ENCODE data around the gene DCHS2. TPM values are rescaled to one million over a fixed set of nuclear protein-coding genes. Genes with fewer than 3 reads are reported as not detected.

DCHS2 gene
- total RNA-seq, 2 donors from 2014 or later: not detected

DNA sequence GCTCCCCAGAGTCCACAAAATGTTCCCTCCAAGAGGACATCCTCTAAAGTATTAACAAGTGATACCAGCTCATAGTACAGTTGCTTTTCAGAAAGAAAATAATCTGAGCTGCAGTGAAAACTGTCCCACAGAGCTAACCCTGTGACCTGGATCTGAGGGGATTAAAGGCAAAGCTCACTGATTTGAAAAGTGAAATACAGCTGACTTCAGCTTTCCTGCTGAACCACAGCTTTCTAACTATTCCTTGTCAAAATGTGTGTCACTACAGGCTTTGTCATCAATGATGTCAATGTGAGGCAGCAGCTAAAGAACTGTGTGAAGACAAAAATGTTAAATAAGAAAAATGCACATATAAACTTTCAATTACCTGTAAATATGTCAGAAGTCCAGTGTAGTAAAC lies 36.9 kb downstream of the DCHS2 start:
- Mint-ChIP-seq H3K4me1 (ENCODE audit: low read depth in 2 of 2) (no peaks in the 10 kb centered on the region), H3K4me3 (no peak overlapping the region), H3K36me3 (peaks cover 3% of the 10 kb centered on the region), H3K9me3 (no peaks in the 10 kb centered on the region), H3K27me3 (peaks cover 7 to 11% of the 10 kb centered on the region in 2 donors), H3K27ac (no peak overlapping the region)
- DNase-seq (ENCODE audit: low spot score) (no peak), ATAC-seq (no peak)

DNA sequence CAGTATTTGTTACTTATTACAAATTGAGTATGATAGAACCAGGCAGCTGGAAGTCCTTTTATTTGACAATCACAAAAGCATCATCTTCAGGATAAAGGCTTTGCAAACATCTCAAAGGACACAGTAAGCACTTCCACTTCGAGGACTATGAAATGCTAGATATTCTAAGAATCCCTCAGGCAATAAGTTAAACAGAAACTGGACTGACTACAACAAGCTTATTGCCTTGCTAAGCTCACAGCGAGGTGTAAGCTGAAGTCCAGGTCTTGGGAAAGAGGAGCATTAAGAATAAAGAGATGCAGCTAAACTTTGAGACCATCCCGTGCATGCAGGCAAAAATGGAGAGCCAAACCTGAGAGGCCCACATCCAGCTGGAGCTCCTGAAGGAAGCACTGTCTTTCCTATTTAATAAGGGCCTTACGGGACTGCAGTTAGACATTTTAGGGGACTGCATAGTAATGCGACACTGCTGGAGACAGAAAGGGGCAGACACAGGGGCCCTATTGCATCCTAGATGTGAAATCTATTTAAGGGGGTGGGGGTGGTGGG lies 38.7 kb downstream of the DCHS2 start:
- H3K4me1 Mint-ChIP-seq (ENCODE audit: low read depth in 2 of 2): no peaks in the 10 kb centered on the region
- no peaks in the 10 kb centered on the region for H3K36me3 Mint-ChIP-seq
- no peak for ATAC-seq
- no peaks in the 10 kb centered on the region for H3K9me3 Mint-ChIP-seq
- no peak overlapping the region for H3K4me3 Mint-ChIP-seq
- H3K27ac Mint-ChIP-seq: no peak overlapping the region
- no peak for DNase-seq (ENCODE audit: low spot score)
- H3K27me3 Mint-ChIP-seq: peaks cover 9 to 18% of the 10 kb centered on the region in 2 donors

- Mint-ChIP-seq H3K27me3 (peaks cover 7 to 14% of the 10 kb centered on the region in 2 donors), H3K36me3 (no peaks in the 10 kb centered on the region), H3K4me1 (ENCODE audit: low read depth in 2 of 2) (no peaks in the 10 kb centered on the region), H3K9me3 (no peaks in the 10 kb centered on the region), H3K27ac (no peak overlapping the region), H3K4me3 (no peak overlapping the region)
- no peak for ATAC-seq
- DNase-seq (ENCODE audit: low spot score): no peak
Measured at GRCh38 chr4:154450966-154451365, 40.6 kb downstream of the DCHS2 start.

DNA sequence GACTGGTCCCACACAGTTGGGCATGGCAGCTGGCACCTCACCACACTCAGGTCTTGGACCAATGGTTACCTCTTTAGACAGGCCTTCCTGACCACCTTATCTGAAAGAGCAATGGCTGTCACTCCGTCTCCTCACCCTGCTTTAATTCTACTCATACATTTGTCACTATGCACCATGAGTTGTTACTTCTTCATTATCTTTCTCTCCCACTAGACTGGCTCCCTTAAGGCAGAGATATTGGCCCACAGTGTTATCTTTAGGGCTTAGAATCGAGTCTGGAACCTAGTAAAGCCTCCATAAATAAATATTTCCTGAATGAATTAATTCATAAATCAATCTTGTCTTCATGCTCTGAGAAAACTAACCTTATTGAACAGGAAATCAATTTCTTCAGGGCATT lies 46.6 kb downstream of the DCHS2 start:
- H3K27ac Mint-ChIP-seq: no peak overlapping the region
- ATAC-seq (no peak), DNase-seq (ENCODE audit: low spot score) (no peak)
- no peaks in the 10 kb centered on the region for H3K4me1 Mint-ChIP-seq (ENCODE audit: low read depth in 2 of 2)
- H3K4me3 Mint-ChIP-seq: no peak overlapping the region
- H3K27me3 Mint-ChIP-seq: peaks cover 7 to 14% of the 10 kb centered on the region in 2 donors
- no peaks in the 10 kb centered on the region for H3K36me3 Mint-ChIP-seq
- H3K9me3 Mint-ChIP-seq: no peaks in the 10 kb centered on the region

DNA sequence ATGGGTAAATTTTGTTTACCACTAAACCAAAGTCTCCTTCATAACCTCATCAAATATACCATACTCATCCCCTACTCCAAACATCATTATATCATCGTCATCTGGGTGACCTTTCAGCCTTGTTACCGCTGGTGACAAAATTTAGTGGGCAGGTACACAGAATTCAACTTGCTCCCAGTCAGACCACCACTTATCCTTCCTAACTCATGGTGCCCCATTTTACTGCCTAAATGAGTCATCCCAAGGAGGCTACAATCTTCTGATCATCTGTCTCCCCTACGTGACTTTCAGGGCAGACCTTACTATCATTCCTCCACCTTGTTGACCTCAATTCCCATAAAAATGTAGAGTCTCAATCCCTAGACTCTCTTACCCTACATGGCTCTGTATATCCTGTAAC lies 49.6 kb downstream of the DCHS2 start:
- ATAC-seq: no peak
- H3K9me3 Mint-ChIP-seq: no peaks in the 10 kb centered on the region
- H3K4me3 Mint-ChIP-seq: no peak overlapping the region
- H3K36me3 Mint-ChIP-seq: no peaks in the 10 kb centered on the region
- H3K27ac Mint-ChIP-seq: no peak overlapping the region
- DNase-seq (ENCODE audit: low spot score): no peak
- no peaks in the 10 kb centered on the region for H3K27me3 Mint-ChIP-seq
- H3K4me1 Mint-ChIP-seq (ENCODE audit: low read depth in 2 of 2): no peaks in the 10 kb centered on the region

GRCh38 chr4:154441124-154441523 lies 50.5 kb downstream of the DCHS2 start:
- ATAC-seq (no peak), DNase-seq (ENCODE audit: low spot score) (no peak)
- Mint-ChIP-seq H3K27me3 (no peaks in the 10 kb centered on the region), H3K4me3 (no peak overlapping the region), H3K36me3 (no peaks in the 10 kb centered on the region), H3K4me1 (ENCODE audit: low read depth in 2 of 2) (no peaks in the 10 kb centered on the region), H3K9me3 (no peaks in the 10 kb centered on the region), H3K27ac (no peak overlapping the region)

DNA sequence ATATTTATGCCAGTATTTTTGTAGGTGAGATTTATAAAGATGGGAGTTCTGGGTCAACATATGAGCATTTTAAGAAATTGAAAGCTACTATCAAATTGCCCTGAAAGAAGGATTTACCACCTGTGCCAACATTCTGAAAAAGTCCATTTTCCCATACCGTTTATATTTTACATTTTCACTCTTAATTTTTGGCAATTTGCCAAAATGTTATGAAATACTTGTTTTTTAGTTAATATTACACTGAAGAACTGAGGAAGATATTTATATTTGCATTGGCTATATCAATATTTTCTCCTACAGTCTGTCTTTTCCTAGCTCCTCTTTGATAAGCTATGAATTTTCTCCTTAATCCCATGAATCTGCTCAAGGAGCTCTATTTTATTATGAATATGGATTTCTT lies 52.4 kb downstream of the DCHS2 start:
- ATAC-seq (no peak), DNase-seq (ENCODE audit: low spot score) (no peak)
- no peaks in the 10 kb centered on the region for H3K4me1 Mint-ChIP-seq (ENCODE audit: low read depth in 2 of 2)
- no peak overlapping the region for H3K4me3 Mint-ChIP-seq
- H3K36me3 Mint-ChIP-seq: no peaks in the 10 kb centered on the region
- H3K27me3 Mint-ChIP-seq: no peaks in the 10 kb centered on the region
- H3K9me3 Mint-ChIP-seq: no peaks in the 10 kb centered on the region
- no peak overlapping the region for H3K27ac Mint-ChIP-seq

- no peak for DNase-seq (ENCODE audit: low spot score)
- no peaks in the 10 kb centered on the region for H3K4me1 Mint-ChIP-seq (ENCODE audit: low read depth in 2 of 2)
- H3K36me3 Mint-ChIP-seq: no peaks in the 10 kb centered on the region
- ATAC-seq: no peak
- H3K4me3 Mint-ChIP-seq: no peak overlapping the region
- peaks cover 0 to 6% of the 10 kb centered on the region in 2 donors for H3K27me3 Mint-ChIP-seq
- H3K27ac Mint-ChIP-seq: no peak overlapping the region
- no peaks in the 10 kb centered on the region for H3K9me3 Mint-ChIP-seq
Measured at GRCh38 chr4:154435895-154436294, 55.7 kb downstream of the DCHS2 start.

GRCh38 chr4:154433543-154433942 lies 58.1 kb downstream of the DCHS2 start:
- H3K4me3 Mint-ChIP-seq: no peak overlapping the region
- H3K27me3 Mint-ChIP-seq: peaks cover 0 to 6% of the 10 kb centered on the region in 2 donors
- H3K4me1 Mint-ChIP-seq (ENCODE audit: low read depth in 2 of 2): no peaks in the 10 kb centered on the region
- no peak overlapping the region for H3K27ac Mint-ChIP-seq
- H3K9me3 Mint-ChIP-seq: no peaks in the 10 kb centered on the region
- ATAC-seq (no peak), DNase-seq (ENCODE audit: low spot score) (no peak)
- H3K36me3 Mint-ChIP-seq: no peaks in the 10 kb centered on the region

GRCh38 chr4:154429176-154429575 lies 62.4 kb downstream of the DCHS2 start:
- peaks cover 7 to 10% of the 10 kb centered on the region in 2 donors for H3K27me3 Mint-ChIP-seq
- no peak overlapping the region for H3K27ac Mint-ChIP-seq
- H3K4me1 Mint-ChIP-seq (ENCODE audit: low read depth in 2 of 2): no peaks in the 10 kb centered on the region
- H3K36me3 Mint-ChIP-seq: no peaks in the 10 kb centered on the region
- H3K4me3 Mint-ChIP-seq: no peak overlapping the region
- no peak for DNase-seq (ENCODE audit: low spot score)
- ATAC-seq: no peak
- H3K9me3 Mint-ChIP-seq: no peaks in the 10 kb centered on the region

DNA sequence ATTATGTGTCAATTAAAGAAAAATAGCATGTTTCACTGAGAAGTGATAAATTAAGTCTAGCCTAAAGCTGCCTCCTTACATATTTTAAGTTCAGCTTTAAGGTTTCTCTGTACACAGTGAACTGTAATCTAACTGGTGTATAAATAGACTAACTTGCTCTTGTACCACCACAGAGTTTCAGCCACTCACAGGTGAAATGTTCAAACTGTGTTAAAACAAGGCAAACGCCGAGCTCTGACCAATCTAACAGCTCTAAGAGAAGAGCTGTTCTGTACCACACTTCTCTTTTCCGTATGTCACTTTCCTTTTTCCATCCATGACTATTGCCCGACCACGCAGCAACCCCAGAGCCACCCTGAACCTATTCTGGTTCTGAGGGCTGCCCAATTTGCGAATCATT lies 64.5 kb downstream of the DCHS2 start:
- H3K27me3 Mint-ChIP-seq: peaks cover 10 to 13% of the 10 kb centered on the region in 2 donors
- DNase-seq (ENCODE audit: low spot score) (no peak), ATAC-seq (no peak)
- H3K36me3 Mint-ChIP-seq: no peaks in the 10 kb centered on the region
- no peaks in the 10 kb centered on the region for H3K4me1 Mint-ChIP-seq (ENCODE audit: low read depth in 2 of 2)
- H3K4me3 Mint-ChIP-seq: no peak overlapping the region
- H3K9me3 Mint-ChIP-seq: peaks cover 4% of the 10 kb centered on the region
- H3K27ac Mint-ChIP-seq: no peak overlapping the region

DNA sequence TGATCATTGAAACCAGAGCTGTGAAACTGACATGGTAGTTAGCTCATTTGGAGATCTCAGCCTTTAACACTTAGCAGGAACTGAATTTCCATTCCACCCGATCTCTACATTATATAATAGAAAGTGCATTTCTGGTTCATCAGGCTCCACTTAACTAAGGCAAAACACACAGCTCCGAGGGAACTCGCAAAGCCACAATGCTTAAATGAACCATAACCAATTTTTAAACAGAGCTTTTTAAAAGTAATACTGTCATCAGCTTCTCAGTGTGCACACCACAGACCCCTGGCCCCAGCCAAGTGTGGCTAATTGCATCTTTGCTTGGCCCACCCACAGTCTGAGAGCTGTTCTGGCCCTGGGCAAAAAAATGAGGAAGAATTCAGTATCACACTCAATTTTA lies 66.1 kb downstream of the DCHS2 start:
- ATAC-seq: no peak
- no peak overlapping the region for H3K4me3 Mint-ChIP-seq
- no peaks in the 10 kb centered on the region for H3K4me1 Mint-ChIP-seq (ENCODE audit: low read depth in 2 of 2)
- no peak overlapping the region for H3K27ac Mint-ChIP-seq
- peaks cover 15 to 19% of the 10 kb centered on the region in 2 donors for H3K27me3 Mint-ChIP-seq
- no peaks in the 10 kb centered on the region for H3K36me3 Mint-ChIP-seq
- DNase-seq (ENCODE audit: low spot score): no peak
- H3K9me3 Mint-ChIP-seq: peaks cover 4% of the 10 kb centered on the region

DNA sequence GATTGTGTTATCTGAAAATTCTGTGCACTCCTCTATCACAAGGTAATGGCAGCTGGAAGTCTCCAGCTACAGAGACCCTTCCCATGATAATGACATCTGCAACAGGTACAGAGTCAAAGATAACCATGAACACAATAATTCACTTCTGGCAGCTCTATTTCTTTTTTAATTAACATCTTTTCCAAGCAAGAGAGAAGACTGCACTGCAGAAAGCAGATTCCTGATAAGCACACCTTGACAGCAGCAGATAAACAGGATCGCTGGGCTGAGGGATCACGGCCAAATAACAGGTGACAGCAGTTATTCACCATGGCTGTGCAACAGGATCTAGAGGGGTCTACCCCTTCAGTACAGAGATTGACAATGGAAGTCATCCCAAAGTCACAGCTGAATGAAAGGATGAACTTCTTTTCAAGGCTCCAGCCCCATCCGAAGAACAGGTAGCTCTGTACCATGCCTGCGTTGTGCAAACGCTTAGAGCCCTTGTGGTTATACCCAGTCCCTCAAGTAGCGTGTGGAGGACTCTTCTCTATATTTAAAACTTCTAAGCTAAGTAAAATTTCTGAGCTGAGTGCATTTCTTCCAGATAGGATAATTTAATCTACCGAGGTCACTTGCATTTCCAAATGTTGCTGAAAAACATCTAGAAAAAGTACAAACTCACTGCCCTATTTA lies 66.7 kb downstream of the DCHS2 start:
- ATAC-seq (no peak), DNase-seq (ENCODE audit: low spot score) (no peak)
- H3K4me3 Mint-ChIP-seq: no peak overlapping the region
- H3K36me3 Mint-ChIP-seq: no peaks in the 10 kb centered on the region
- H3K4me1 Mint-ChIP-seq (ENCODE audit: low read depth in 2 of 2): no peaks in the 10 kb centered on the region
- peaks cover 4% of the 10 kb centered on the region for H3K9me3 Mint-ChIP-seq
- peaks cover 16 to 24% of the 10 kb centered on the region in 2 donors for H3K27me3 Mint-ChIP-seq
- no peak overlapping the region for H3K27ac Mint-ChIP-seq

GRCh38 chr4:154422152-154422551 lies 69.4 kb downstream of the DCHS2 start:
- DNase-seq (ENCODE audit: low spot score) (no peak), ATAC-seq (no peak)
- H3K27ac Mint-ChIP-seq: no peak overlapping the region
- peaks cover 20 to 34% of the 10 kb centered on the region in 2 donors for H3K27me3 Mint-ChIP-seq
- no peak overlapping the region for H3K4me3 Mint-ChIP-seq
- peaks cover 4% of the 10 kb centered on the region for H3K9me3 Mint-ChIP-seq
- H3K4me1 Mint-ChIP-seq (ENCODE audit: low read depth in 2 of 2): no peaks in the 10 kb centered on the region
- H3K36me3 Mint-ChIP-seq: no peaks in the 10 kb centered on the region

DNA sequence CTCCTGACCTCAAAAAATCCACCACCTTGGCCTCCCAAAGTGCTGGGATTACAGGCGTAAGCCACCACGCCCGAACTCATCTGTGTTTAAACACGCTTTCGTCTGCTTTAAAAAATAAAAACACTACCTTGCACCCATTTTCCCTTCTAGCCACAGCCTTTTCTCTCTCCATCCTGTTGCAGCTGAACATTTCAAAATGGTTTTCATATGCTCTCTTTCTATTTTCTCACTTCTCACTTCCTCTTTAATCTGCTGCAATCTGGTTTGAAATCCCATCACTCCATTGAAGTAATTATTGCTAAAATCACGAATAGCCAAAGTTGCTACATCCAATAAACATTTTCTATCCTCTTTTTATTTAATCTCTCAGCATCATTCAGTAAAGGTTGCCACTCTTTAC lies 70.0 kb downstream of the DCHS2 start:
- no peak overlapping the region for H3K27ac Mint-ChIP-seq
- peaks cover 24 to 40% of the 10 kb centered on the region in 2 donors for H3K27me3 Mint-ChIP-seq
- no peak for DNase-seq (ENCODE audit: low spot score)
- no peaks in the 10 kb centered on the region for H3K36me3 Mint-ChIP-seq
- peaks cover 4% of the 10 kb centered on the region for H3K9me3 Mint-ChIP-seq
- no peak for ATAC-seq
- no peak overlapping the region for H3K4me3 Mint-ChIP-seq
- H3K4me1 Mint-ChIP-seq (ENCODE audit: low read depth in 2 of 2): peaks cover 2 to 4% of the 10 kb centered on the region in 2 donors

Data from natural killer cell treated with Interleukin-12 subunit alpha and Interleukin-12 subunit beta and Interleukin-15 and Interleukin-18, amount 100 ng/mL, for 72 hours (primary cell).